HPDE6-E6E7 (cell line): ENCODE results near the gene SLC9A7.

ENCODE experiments used
- DNase-seq: peaks from one replicate; pipeline ENCODE4 v3.0.0; 2011; ENCODE audit warnings: missing footprints; ENCODE audit errors: extremely low spot score

SLC9A7 gene

DNA sequence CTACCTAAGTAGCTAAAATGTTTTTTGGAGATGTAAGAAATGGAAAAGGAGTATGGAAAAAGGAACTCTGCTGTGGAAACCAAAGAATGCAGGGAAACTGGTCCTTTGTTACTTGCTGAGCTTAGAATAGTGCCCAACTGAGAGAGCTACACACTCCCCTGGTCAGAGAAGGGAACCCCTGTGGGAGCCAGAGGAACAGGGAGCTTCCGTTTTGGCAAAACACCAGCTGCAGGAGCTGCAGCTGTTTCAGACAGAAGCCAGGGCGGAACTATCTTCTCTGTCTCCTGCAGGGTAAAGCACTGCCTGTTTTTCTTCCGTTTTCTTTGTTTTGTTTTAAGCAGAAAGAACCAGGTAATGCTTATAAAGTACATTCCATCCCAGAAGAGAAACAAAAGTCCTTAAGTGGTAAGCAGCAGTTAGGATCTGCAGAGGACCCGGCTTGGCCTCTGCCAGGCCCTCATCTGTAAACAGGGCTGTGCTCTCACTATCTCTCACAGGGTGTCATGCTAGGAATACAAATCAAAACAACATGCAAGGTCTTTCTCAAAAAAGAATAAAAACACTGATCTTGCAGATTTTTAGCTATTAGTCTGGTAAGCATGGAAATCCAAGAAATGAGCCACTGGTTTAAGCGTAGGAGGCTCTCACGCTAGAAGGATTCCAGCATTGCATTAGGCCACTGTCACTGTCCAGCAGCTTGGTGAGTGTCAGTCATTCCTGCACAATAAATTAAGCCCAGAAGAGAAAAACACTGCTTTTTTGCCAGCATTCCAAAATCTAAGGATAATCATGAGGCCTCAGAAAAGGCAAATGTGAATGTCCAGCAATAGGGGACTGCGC lies 109.3 kb downstream of the SLC9A7 start:
- no peak for DNase-seq

DNA sequence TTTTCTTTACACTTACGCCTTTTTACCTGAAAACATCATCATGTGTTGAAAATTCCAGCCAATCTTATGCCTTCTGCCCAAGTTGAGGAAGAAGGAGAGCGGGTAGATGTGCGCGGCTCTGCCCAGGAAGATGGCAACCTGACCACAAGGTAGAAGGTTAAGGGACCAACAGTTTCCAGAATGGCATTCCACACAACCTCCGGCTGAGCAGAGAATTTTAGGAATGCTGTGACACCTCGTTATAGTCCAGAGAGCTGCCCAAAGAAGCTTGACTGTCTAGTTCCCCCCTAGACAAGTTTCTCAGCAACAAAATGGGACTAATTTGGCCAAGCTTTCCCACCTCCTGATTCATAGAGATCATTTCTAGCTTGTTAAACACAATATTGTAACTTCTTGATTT lies 110.3 kb downstream of the SLC9A7 start:
- no peak for DNase-seq

DNA sequence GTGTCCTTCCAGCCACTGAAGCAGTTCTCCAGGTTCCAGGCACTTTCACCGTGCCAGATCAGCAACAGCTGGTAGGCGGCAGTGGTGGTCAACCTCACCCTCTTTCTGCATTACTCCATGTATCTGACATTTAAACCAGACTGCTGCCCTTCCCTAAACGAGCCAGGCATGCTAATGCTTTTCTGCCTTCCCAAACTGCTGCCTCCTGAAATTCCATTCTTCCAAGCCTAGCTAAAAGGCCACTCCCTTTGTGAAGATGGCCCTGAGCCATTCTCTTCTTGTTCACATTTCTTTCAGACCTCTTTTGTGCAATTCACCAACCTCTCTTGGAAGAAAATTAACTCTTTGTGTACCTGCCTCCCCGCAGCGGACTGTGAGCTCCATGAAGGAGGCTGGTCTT lies 111.7 kb downstream of the SLC9A7 start:
- DNase-seq, result no peak

DNA sequence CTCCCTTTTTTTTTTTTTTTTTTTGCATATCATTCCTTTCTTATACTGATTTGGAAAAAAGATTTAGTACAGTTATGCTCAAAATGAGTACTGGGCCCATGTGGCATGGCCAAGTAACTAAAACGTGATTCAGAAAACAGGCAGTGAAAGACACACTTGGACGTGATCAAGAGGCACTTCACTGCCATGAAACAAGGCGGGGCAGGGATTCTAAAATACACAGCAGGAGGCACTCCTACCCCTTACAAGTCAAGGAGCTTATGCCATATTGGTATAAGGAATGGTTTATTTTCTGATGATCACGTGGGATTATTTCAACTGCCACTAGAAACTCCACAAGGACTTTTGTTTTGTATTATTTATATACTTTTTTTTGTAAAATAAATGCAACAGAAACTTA lies 113.3 kb downstream of the SLC9A7 start:
- no peak for DNase-seq

DNA sequence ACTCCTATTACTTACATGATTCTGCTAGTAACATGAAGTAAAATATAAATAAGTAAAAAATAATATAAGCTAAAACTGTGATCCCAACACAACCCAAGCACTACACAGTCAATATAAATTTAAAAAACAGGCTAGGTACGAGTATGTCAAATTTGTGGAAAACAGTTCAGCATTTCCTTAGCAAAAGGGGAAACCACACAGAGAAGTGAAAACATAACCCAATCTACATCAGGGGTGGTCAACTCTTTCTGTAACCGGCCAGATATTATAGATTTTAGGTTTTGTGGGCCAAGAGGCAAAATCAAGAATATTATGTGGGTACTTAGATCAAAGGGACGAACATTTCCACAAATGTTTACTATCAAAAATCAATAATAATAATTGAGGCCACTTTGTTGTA lies 115.3 kb downstream of the SLC9A7 start:
- no peak for DNase-seq

DNA sequence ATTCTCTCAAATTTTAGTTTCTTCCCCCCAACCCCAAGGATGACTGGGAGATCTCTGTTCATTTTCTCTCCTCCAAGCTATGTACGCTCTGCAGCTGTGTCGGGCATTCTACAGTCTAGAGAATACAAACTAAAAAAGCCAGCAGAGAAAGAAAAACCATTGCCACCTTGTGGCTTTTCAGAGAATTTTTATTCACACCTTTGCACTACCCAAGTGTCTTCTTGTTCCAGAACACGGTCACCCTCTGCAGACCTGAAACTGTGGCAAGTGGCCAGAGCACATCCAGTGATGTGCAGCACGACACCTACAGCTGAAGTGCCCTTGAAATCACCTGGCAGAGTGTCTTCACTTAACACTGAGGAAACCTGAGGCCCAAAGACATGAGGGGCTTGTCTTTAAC lies 116.8 kb downstream of the SLC9A7 start:
- no peak for DNase-seq

DNA sequence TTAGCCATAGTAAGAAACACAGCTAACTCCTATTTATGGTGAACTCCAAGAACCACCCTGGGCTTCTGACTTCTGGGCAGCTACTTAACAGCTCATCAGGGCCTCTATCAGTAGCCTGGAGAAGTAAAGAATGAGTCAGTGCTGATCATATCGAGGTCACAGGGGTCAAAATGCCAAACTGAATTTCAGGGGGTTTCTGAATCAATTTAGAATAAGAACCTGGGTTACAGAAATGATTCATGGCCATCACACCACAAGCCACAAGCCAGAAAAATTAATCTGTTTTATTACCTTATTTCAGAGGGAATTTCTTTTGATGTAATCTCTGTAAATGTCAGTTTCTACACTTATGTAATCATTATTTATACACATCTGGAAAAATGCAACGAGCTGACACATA lies 121.0 kb downstream of the SLC9A7 start:
- peak; percentile 10 for DNase-seq

DNA sequence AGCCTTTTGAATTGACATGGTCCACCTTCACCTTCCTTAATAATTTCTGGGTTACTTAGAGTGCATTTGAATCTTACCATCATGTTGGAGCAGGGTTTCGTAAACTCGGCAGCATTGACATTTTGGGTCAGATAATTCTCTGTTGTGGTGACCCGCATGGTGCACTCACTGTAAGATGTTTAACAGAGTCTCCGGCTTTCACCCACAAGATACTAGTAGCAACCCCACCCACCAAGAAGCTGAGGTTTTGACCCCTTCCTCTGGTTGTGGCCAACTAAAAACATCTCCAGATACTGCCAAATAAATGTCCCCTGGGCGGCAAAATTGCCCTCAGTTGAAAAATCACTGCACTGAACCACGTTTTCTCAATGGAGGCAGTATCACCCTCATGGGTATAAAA lies 122.7 kb downstream of the SLC9A7 start:
- no peak for DNase-seq

DNA sequence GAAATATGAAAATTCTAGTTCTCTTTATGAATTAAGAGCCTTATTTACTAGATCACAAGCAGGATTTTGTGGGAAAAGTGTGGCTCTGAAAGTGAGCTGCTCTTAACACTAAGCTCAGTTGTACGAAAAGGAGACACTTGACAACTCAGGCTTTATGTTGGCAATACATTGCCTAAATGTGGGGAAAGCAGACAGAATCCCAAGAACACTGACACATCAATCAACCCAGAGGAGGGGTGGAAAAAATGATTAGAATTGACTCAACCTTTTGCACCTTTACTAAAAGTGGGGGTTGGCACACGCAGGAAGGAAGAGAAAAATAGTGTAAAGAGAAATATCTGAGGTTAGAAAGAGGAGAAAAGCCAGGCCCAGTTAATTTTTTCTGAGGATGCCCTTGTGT lies 123.7 kb downstream of the SLC9A7 start:
- DNase-seq, result no peak

DNA sequence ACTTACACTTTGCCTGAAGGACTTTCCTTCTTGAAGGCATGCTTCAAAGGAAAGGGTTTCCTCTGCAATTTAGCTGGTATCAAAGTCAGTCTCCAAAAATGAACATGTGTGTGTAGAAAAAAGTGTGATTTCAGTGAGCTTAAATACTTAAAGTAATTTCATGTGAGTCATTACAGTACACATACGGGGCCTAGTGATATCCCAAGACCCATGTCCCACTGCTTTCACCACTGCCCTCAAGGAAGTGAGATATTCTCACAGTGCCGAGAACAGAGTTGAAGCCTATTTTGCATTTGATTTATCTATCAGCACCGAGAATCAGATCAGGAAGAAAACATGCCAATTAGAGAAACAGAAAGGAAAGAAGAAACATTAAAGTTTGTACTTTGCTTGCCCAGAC lies 124.3 kb downstream of the SLC9A7 start:
- no peak for DNase-seq

DNA sequence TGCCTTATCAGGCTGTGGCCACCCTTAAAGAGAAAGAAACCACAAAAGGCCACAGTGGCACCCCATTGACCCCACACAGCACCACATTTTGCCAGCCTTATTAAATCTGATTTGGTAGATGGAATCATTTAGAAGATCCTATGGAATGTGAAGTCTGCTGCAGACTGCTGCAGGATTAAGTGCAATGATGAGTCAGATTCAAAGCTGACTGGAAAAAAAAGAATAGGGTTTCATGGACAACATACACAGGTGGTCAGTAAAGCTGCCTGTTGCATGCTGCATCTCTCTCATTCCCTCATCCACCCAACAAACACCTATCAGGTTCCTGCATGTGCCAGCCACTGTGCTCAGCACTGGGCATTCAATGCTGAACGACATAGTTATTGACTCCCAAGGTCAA lies 128.8 kb downstream of the SLC9A7 start:
- no peak for DNase-seq

DNA sequence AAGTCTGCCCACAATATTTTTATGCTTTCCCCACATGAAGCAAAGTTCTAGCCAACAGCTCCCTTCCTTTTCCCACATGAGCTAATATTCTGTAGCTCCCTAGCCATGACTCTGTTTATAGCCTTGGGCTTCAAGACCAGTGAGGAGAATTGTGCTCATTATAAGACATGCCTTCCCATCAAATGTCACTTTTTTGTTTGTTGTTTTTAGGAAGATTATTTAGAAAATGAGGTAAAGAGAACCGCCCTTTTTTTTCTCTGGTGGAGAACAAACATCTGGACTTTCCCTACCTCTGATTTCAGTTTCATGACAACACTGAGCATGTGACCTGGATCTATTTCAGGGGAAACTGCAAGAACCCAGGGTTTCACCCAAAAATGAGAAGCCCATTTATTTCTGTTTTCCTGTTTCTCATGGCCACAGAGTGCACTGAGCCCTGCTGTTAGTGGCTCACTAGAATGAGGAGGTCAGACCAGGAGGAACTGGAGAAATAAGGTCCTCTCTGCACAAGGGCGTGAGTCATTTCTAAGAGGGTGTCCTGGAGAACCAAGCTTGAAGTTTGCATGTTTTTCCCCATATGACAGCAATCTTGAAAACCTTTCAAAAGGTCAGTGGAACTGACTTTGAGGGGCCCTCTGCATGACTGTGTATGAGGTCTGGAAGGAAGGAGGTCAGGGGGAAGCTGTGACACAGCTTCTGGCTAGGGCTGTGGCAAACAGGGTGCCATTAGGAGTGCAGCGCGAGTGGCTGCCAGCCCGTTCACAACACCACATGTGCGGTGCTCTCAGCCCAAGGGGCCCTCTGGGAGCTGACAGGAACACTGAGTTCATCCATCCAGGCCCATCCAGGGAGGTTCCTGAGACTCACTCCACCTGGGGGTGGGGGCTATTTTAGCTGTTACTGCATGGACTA lies 130.2 kb downstream of the SLC9A7 start:
- DNase-seq, result no peak

DNA sequence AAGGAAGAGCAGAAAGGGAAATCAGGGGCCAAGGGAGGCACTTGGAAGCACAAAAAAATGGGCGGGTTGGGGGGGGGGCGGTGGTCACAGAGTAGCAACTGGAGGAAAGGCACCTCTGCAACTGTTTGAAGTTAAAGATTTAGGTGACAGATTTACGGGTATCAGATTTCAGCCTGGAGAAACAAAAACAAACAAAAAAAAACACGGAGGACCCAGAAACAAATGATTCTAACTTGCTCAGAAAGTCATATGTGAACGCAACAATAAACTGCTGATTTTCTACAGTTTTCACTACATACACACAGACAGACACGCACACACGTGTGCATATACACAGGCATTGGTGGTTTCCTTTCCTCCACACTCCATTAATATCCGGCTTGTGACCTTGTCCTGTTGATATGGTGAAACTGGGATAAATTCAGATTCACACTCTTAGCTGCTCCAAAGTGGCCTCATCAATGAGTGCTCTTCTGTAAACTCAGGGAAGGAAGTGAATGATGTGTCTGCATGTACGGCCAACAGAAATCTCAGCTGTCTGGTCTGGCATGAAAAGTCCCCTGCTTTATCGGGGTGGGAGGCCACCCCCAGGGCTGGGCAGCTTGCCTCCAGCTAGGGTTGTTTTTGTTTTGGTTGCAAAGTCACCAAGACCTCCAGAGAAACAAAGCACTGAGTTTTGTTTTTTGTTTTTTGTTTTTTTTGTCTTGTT lies 131.1 kb downstream of the SLC9A7 start:
- no peak for DNase-seq

DNA sequence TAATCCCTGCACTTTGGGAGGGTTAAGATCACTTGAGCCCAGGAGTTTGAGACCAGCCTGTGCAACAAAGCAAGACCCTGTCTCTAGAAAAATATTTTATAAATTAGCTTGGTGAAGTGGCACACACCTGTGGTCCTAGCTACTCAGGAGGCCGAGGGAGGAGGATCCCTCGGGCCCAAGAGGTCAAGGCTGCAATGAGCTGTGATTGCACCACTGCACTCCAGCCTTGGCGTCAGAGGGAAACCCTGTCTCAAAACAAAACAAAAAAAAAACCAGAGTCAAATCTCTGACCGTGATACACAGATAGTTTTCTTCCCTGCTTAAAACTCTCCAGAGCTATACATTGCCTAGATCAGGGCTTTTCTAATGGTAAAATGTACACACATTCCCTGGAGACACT lies 131.9 kb downstream of the SLC9A7 start:
- DNase-seq, result no peak

DNA sequence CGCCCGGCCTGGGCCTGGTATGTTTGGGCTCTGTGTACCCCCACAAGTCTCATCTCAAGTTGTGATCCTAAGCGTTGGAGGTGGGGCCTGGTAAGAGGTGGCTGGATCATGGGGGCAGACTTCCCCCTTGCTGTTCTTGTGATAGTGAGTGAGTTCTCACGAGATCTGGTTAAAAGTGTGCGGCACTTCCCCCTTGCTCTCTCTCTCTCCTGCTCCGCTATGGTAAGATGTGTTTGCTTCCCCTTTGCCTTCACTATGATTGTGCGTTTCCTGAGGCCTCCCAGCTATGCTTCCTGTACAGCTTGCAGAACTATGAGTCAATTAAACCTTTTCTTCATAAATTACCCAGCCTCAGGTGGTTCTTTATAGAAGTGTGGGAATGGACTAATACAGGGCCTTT lies 132.4 kb downstream of the SLC9A7 start:
- no peak for DNase-seq

DNA sequence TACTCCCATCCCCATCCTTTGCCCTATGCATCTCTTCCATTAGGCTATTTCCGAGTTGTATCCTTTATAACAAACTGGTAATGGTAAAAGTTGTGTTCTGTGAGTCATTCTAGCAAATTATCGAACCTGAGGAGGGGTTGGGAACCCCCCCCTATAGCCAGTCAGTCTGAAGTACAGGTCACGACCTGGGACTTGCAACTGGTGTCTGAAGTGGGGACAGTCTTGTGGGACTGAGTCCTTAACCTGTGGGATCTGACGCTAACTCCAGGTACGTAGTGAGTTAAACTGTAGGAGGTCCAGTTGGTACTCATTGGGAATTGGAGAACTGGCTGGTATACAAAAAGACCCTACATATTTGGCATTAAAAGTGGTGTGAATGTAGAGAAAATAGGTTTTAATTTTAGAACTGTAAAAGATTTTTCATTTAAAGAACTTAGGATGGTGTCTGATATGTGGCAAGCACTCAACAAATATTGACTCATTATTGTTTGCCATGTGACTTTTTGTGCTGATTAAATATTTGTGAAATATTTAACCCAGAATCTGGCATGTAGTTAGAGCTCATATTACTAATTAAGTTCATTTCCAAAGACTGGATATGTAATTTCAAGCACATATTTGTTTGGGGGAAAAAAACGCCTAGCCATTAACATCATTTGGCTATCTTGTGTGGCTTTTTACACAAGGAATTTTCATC lies 134.7 kb downstream of the SLC9A7 start:
- DNase-seq, result no peak

DNA sequence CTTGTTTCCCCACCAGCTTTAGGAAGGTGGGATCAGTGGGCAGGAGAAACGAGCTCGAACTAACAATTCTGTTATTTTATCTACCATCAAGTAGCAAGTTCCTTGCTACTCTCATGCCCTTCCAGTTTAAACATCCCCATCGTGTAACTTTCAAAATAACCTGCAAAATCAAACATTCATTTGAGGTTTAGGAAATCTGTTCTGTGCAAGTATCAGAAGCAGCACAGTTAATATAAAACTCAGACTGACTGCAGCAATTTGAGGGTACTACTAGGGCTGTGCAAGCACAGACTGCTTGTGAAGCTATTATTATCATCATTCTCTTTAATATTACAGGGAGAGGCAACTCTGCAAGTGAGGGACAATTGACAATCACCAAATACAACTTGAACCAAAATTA lies 137.3 kb downstream of the SLC9A7 start:
- no peak for DNase-seq

DNA sequence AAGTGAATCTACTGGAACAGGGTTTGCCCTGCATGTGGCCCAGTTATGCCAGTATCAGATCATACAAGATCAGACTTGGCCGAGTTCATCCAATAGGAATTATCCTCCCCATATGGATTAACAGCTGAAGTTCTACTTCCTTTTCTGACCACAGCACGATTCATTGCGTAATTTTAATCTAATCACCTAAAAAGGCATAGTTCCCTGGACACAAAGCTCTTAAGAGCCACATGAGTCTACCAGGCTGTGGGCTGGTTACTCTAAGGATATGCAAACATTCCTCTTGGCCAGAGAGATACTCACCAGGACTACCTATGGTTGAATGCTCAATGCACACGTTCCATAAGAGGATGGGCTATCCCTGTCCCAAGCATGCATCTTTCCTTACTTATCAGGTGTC lies 138.4 kb downstream of the SLC9A7 start:
- DNase-seq, result no peak

DNA sequence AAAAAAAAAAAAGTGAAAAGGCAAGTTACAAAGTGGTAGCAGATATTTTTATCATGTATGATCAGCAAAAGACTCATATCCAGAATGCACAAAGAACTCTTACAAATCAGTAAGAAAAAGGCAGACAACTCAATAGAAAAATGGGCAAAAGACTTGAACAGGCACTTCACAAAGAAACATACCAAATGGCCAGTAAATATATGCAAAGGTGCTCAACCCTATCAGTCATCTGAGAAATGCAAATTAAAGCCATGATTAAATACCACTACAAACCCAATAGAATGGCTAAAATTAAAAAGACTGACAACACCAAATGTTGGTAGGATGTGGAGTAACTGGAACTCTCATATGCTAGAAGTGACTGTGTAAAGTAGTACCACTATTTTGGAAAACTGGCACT lies 140.0 kb downstream of the SLC9A7 start:
- no peak for DNase-seq

DNA sequence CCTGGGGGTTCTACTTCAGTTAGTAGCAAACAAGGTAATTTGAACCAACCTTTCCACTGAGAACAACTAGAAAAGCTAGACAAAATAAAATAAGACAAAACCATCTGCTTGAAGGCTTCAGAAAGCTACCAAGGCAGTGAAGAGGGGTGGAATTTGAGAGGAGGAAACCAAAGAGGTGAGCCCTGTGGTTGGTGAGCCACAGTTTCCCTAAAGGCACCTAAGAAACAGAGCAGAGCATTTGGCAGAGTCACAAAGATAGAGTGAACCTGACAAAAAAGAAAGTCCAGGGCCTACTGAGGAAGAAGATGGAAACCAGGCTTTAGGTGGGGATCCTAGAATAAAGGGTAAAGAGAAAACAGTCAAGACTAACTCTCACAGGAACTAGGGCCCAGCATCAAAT lies 141.0 kb downstream of the SLC9A7 start:
- DNase-seq, result no peak

DNA sequence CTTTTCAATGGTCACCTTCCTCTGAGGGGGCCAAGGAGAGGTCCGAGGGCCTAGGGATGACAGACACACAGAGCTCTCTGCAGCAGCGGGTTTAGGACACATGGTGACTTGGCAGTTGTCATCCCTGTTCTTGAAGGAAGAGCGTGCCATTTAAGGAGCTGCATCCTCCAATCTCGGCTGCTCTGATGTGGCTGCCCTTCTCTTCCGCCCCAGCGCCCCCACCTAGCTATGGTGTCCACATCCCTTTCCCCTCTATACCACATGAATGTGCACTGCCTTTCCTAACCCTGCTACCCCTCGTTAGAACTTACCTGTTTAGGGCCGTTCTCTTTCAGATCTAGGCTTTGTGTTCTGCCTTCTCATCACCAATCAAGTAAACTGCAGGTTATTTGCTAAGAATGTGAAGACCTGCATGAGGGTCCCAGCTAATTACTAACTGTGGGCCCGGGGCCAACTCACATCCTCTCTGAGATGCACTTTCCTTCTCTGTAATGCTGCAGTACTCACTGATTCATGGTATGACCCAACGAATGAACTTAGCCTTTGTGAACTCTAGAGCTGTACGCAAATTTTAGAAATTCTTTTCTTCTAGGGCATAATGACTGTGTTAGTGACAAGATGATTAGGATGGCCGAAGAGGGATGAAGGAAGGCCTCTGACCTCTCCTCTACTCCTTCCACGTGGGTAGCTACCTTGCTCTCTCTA lies 147.1 kb downstream of the SLC9A7 start:
- DNase-seq, result no peak
